Thyroid gland (tissue), 4 donors: ENCODE measurements around the gene LRP6. TPM values are rescaled to one million over a fixed set of nuclear protein-coding genes. Genes with fewer than 3 reads are reported as not detected.
"Not testable (repeated sequence)": the region's sequence is repeated elsewhere in the genome, so short reads cannot be mapped to it uniquely, and the experiment has no call there.

Experiments
- DNase-seq, 2 donors: peaks; one replicate each; pipeline ENCODE4 v3.0.0-alpha.2; 2019
- H3K27ac ChIP-seq, 3 donors: fragments of 200-600 bp; sonication (generic); 1 replicate in 2 of 3; 2 replicates in 1 of 3; pipeline ENCODE4 v1.5.1; 2016 to 2019; ENCODE audit warnings: mild to moderate bottlenecking in 1 of 3, moderate library complexity in 1 of 3
- H3K27me3 ChIP-seq: fragments of 200-600 bp; sonication (generic); one replicate; pipeline ENCODE4 v1.5.1; 2019
- H3K36me3 ChIP-seq, 2 donors: fragments of 200-600 bp; sonication (generic); one replicate each; pipeline ENCODE4 v1.5.1; 2016 to 2019
- H3K4me1 ChIP-seq, 2 donors: fragments of 200-600 bp; sonication (generic); one replicate each; pipeline ENCODE4 v1.5.1; 2017 to 2019
- H3K4me3 ChIP-seq, 3 donors: fragments of 200-600 bp; sonication (generic); replicated peaks in 1 of 3; 1 replicate in 2 of 3; 2 replicates in 1 of 3; pipeline ENCODE4 v1.5.1; 2016; ENCODE audit warnings: mild to moderate bottlenecking in 1 of 3
- H3K9me3 ChIP-seq: fragments of 200-600 bp; sonication (generic); one replicate; pipeline ENCODE4 v1.5.1; 2017
- POLR2A ChIP-seq, 2 donors: fragments of 450-650 bp; IDR thresholded peaks; one replicate each; pipeline ENCODE4 v1.6.1; 2017; ENCODE audit warnings: antibody characterized with exemption in 2 of 2, mild to moderate bottlenecking in 2 of 2, moderate library complexity in 1 of 2
- WGBS, 2 donors: methylation state at CpG; one replicate each; pipeline ENCODE4 v1.1.5; 2017; 5-methylcytosine and 5-hydroxymethylcytosine counted together
- intact Hi-C: fragments of 100-400 bp; cut with DNase I; formaldehyde crosslinking; loops from one replicate; pipeline ENCODE4 v1.15.1; 2023
- total RNA-seq, 4 donors: library from RNA; depleted of rRNA; stranded (reverse); fragments of >200 nt; gene quantifications; one replicate each; pipeline ENCODE4 v1.2.3, GENCODE V29; 2016
- TF ChIP-seq, protein P1 (sequence below), 6 experiments: fragments of 200-600 bp in 3 of 6; fragments of 450-650 bp in 3 of 6; sonication (generic) in 3 of 6; IDR thresholded peaks; one replicate each; pipeline ENCODE4 v1.5.1; 2016 to 2019; ENCODE audit warnings: antibody characterized with exemption in 6 of 6, mild to moderate bottlenecking in 2 of 6, inconsistent platforms in 1 of 6, moderate library complexity in 1 of 6

Gene LRP6
- total RNA-seq, 4 donors from 2014 or later, result 38.7 to 47.7 (median 42.7) TPM

- no peak for TF ChIP-seq POLR2A (IDR thresholded peaks at IDR 0.05)
- TF ChIP-seq, protein P1, sequence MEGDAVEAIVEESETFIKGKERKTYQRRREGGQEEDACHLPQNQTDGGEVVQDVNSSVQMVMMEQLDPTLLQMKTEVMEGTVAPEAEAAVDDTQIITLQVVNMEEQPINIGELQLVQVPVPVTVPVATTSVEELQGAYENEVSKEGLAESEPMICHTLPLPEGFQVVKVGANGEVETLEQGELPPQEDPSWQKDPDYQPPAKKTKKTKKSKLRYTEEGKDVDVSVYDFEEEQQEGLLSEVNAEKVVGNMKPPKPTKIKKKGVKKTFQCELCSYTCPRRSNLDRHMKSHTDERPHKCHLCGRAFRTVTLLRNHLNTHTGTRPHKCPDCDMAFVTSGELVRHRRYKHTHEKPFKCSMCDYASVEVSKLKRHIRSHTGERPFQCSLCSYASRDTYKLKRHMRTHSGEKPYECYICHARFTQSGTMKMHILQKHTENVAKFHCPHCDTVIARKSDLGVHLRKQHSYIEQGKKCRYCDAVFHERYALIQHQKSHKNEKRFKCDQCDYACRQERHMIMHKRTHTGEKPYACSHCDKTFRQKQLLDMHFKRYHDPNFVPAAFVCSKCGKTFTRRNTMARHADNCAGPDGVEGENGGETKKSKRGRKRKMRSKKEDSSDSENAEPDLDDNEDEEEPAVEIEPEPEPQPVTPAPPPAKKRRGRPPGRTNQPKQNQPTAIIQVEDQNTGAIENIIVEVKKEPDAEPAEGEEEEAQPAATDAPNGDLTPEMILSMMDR (IDR thresholded peaks at IDR 0.05), result no peak
- WGBS, 2 donors, result 86 to 88% methylated on average over 6 of the region's 6 CpGs
- no peak for DNase-seq
- intact Hi-C loops, result no loop called here
- peaks cover 0 to 10% of the 10 kb centered on the region in 2 donors for H3K4me1 ChIP-seq
- H3K9me3 ChIP-seq, result no peaks in the 10 kb centered on the region
- peak overlapping the region in 1 of 3 donors; percentile 25 for H3K27ac ChIP-seq
- no peaks in the 10 kb centered on the region for H3K36me3 ChIP-seq
- H3K27me3 ChIP-seq, result no peaks in the 10 kb centered on the region
- H3K4me3 ChIP-seq, result no peak overlapping the region
These were observed 110.7 kb downstream of the LRP6 start for GRCh38 chr12:12156116-12156515.

- TF ChIP-seq, protein P1 (IDR thresholded peaks at IDR 0.05), result no peak
- TF ChIP-seq POLR2A (IDR thresholded peaks at IDR 0.05), result no peak
- H3K27me3 ChIP-seq, result no peaks in the 10 kb centered on the region
- no peak for DNase-seq
- peaks cover 3 to 9% of the 10 kb centered on the region in 2 donors for H3K36me3 ChIP-seq
- intact Hi-C loops, result no loop called here
- no peak overlapping the region for H3K27ac ChIP-seq
- no peaks in the 10 kb centered on the region for H3K9me3 ChIP-seq
- no peaks in the 10 kb centered on the region for H3K4me1 ChIP-seq
- no peak overlapping the region for H3K4me3 ChIP-seq
- 88 to 91% methylated on average over 3 of the region's 3 CpGs for WGBS, 2 donors
These were observed 113.2 kb downstream of the LRP6 start for GRCh38 chr12:12153596-12153995.

- DNase-seq, result no peak
- Histone ChIP-seq H3K4me1 (no peaks in the 10 kb centered on the region), H3K27me3 (no peaks in the 10 kb centered on the region), H3K4me3 (no peak overlapping the region), H3K27ac (no peak overlapping the region), H3K9me3 (no peaks in the 10 kb centered on the region), H3K36me3 (peaks cover 8 to 18% of the 10 kb centered on the region in 2 donors)
- TF ChIP-seq POLR2A (IDR thresholded peaks at IDR 0.05), result no peak
- TF ChIP-seq, protein P1 (IDR thresholded peaks at IDR 0.05), result no peak
- WGBS, 2 donors, result 85 to 94% methylated on average over 6 of the region's 6 CpGs
- intact Hi-C loops, result no loop called here
These were observed 119.7 kb downstream of the LRP6 start for GRCh38 chr12:12147111-12147510.

DNA sequence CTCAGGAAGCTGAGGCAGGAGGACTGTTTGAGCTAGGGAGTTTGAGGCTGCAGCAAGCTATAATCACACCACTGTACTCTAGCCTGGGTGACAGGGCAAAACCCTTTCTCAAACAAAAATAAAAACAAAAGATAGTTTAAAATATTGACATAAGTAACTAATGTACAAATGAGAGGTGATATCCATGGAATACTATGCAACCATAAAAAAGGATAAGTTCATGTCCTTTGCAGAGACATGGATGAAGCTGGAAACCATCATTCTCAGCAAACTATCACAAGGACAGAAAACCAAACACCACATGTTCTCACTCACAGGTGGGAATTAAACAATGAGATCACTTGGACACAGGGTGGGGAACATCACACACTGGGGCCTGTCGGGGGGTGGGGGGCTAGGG is 122.3 kb downstream of the LRP6 start:
- H3K27me3 ChIP-seq, H3K27ac ChIP-seq, H3K9me3 ChIP-seq, H3K4me1 ChIP-seq, H3K4me3 ChIP-seq, DNase-seq, intact Hi-C loops: not testable (repeated sequence)
- 17 to 38% methylated on average over 1 of the region's 1 CpG for WGBS, 2 donors
- peaks cover 8 to 18% of the 10 kb centered on the region in 2 donors for H3K36me3 ChIP-seq

DNA sequence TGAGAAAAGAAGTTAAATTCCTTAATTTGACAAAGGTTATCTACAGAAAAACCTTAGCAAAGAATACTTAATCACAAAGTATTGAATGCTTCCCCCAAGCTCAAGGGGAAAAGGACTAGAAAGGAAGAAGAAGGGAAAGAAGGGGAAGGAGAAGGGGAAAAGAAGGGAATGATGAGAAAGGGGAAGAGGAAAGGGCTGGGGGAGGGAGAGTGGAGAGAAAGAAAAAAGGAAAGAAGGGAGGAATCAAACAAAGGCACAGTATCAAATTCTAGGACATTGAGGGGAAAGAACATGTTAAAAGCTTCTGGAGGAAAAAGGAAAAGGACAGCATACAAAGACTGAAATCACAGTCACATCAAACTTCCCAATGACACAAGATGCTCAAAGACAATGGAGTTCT is 125.8 kb downstream of the LRP6 start:
- no peak overlapping the region for H3K27ac ChIP-seq
- H3K4me1 ChIP-seq, result peaks cover 0 to 5% of the 10 kb centered on the region in 2 donors
- H3K27me3 ChIP-seq, result no peaks in the 10 kb centered on the region
- no peaks in the 10 kb centered on the region for H3K36me3 ChIP-seq
- intact Hi-C loops, result no loop called here
- TF ChIP-seq, protein P1 (IDR thresholded peaks at IDR 0.05), result no peak
- TF ChIP-seq POLR2A (IDR thresholded peaks at IDR 0.05), result no peak
- DNase-seq, result no peak
- H3K4me3 ChIP-seq, result no peak overlapping the region
- H3K9me3 ChIP-seq, result no peaks in the 10 kb centered on the region
